HG03066 (cell line): ENCODE measurements around the gene CDCP1.
"Not testable (repeated sequence)": the region's sequence is repeated elsewhere in the genome, so short reads cannot be mapped to it uniquely, and the experiment has no call there.

Experiments
- ATAC-seq: cut with Tn5 transposase; IDR thresholded peaks from one replicate; pipeline ENCODE4 v1.9.1; 2021; ENCODE audit warnings: low read depth; ENCODE audit not compliant: unreplicated experiment

The CDCP1 gene

DNA sequence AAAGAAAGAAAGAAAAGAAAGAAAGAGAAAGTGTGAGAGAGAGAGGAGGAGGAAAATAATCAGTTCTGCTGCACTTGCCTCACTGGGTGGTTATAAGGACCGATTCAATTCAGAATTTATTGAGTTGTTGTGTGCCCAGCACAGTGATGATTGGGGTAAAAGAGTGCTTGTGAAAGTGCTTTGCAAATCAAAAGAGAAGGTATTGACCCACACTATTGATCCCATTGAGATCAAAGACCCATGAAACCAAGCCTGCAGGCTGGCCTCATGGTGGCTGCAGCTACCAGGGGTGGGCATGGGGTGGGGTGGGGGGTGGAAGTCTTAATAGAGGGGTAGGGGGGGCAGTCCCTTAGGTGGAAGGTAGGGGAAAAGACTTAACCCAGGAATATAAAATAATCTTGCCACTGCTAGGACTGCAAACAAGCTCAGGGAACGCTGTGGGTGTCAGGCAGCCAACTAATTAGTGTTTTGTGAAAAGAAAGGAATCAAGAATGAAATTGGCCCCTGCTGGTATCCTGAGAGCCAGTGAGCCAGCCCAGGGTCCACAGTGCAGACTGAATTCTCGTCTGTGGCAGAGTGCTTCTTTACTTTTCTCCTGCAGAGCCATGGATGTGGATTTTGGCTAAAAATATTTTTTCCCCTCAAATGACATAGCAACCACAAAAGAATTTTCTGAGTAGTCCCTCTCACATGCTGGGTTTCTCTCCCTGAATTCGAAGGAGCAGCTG lies 85.8 kb downstream of the CDCP1 start:
- ATAC-seq = no peak

GRCh38 chr3:45059132-45059531 lies 87.0 kb downstream of the CDCP1 start:
- no peak for ATAC-seq

GRCh38 chr3:45057557-45057956 lies 88.6 kb downstream of the CDCP1 start:
- no peak for ATAC-seq

DNA sequence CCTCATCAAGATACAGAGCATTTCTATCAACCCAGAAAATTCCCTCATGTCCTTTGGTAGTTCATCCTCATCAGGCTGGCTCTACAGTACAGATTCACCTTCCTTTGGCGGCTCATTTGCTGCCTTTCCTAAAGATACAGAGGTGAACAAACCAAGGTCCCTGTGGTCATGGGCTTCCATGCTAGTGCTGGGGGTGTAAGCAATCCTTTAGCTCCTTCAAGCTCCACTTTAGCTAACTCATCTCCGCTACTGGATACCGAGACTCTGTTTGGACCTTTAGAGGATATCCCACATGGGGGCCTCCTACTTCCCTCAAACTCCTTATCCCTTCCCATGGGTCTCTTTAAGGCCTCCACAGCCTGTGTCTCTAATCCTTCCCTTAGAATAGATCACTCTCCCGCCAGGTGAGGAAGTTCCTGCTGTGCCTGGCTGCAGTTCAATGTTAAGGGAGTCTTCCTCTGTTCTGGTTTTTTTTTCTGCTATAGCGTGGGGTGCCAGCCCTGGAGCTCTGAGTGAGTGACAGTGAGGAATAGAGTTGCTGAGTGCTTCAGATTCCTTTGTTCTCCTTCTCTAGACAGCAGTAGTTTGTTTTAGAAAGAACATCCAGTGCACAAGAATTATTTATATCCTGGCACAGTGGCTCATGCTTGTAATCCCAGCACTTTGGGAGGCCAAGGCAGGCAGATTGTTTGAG lies 89.4 kb downstream of the CDCP1 start:
- no peak for ATAC-seq

DNA sequence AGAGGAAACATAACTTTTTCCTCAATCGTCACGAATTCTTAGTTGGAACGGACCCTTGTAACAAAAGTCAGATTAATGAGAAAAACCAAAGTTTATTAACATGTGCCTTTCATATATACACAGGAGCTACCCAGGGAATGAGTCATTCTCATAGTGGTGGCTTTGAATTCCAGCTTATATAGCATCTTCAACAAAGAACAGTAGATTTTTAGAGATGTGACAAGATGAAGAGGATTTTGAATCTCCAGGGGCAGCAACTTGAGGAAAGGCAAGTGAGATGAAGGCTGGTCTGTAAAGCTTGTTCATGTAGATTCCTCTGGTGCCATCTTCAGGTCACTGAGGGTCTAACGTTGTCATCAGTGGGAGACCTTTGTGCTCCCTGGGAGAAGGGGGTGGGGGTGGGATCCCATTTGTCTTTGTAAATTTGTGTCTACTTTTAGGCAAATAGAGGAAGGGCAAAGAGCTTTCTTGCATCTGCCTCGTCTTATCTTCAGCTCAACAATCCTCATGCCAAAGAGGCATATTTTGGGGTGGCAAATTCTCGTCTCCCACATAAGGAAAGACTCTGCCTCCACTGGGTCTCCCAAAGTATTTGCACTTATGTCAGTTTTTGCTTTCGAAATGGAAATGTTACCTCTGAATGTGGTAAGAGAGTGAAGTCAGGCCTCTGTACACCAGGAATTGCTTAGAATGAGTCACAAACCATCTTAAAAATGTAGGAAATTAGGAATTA lies 90.6 kb downstream of the CDCP1 start:
- no peak for ATAC-seq

- no peak for ATAC-seq
Measured at GRCh38 chr3:45055032-45055410, 91.2 kb downstream of the CDCP1 start.

DNA sequence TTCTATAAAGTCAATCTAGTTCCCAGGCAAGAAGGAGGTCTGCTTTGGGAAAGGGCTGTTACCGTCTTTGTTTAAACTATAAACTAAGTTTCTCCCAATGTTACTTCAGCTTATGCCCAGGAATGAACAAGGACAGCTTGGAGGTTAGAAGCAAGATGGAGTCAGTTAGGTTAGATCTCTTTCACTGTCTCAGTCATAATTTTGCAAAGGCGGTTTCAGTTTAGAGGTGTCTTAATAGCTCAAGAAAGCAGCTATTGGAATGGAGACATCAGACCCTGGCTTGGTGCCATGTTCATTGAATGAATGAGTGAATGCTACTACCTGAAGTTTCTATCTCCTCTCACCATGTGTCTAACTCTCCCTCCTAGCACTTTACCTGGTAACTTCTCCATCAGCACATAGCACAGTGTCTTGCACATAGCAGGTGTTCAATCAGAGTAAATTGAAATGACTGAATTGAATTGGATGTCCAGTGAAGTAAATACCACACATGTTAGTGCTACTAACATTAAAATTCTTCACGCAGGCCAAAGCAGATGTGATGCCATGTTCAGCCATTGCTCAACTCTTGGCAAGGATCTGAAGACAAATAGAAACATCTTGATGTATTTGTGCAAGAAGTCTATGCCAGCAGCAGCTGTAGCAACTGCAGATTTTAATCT lies 91.9 kb downstream of the CDCP1 start:
- ATAC-seq = no peak

GRCh38 chr3:45053805-45054195 lies 92.4 kb downstream of the CDCP1 start:
- ATAC-seq = not testable (repeated sequence)

GRCh38 chr3:45051685-45052084 lies 94.5 kb downstream of the CDCP1 start:
- no peak for ATAC-seq

GRCh38 chr3:45049807-45050206 lies 96.4 kb downstream of the CDCP1 start:
- ATAC-seq = no peak

- ATAC-seq = no peak
Measured at GRCh38 chr3:45048244-45048643, 97.9 kb downstream of the CDCP1 start.

- no peak for ATAC-seq
Measured at GRCh38 chr3:45043728-45044299, 102.4 kb downstream of the CDCP1 start.

- ATAC-seq = no peak
Measured at GRCh38 chr3:45042162-45042561, 104.0 kb downstream of the CDCP1 start.

DNA sequence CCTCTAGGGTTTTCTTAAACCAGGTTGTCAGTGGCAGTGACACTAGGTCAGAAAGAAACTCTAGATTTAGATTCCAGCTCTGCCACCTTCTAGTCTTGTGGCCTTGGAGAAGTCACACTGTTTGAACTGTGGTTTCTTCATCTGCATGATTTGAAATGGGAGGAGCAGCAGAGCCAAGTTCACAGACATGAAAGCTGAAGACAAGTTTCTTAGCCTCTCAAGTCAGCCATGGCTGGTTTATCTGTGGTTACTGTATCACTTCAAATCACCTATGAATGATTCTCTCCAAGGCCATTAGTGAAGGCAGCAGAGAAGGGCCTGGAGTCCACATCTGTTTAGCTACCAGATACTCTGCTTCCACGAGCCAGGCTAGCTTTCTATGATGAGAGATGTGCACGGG lies 104.5 kb downstream of the CDCP1 start:
- no peak for ATAC-seq

DNA sequence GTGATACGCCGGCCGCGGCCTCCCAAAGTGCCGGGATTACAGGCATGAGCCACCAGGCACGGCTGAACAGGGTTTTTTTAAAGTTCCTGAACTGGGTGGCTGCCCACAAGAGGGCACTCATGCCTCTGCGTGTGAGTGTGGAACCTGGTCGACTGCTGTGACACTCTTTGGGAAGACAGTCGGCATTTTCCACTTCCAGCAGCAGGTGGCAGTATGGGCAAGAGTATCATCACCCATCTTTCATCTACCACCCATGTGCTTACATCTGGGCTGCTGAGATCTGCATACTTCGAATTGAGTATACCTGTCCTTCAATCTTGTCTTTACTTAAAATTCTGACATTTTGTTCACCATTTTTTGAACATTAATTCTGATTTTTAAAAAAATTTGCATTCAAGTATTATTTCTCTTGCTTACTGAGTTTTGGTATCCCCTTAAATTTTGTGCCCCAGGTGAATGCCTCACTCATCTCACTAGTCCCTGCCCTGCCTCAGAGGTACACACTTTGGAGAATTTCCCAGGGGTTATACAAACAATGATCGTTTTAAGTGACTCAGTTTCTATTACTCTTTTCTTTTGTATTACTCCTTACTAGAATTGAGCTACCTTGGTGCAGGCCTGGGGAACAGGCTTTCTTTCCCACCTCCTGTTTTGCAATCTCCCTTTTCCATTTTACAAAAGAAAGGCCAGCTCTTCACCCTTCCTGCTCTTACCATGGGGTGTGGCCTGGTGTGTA lies 108.3 kb downstream of the CDCP1 start:
- ATAC-seq = peak; percentile 60

DNA sequence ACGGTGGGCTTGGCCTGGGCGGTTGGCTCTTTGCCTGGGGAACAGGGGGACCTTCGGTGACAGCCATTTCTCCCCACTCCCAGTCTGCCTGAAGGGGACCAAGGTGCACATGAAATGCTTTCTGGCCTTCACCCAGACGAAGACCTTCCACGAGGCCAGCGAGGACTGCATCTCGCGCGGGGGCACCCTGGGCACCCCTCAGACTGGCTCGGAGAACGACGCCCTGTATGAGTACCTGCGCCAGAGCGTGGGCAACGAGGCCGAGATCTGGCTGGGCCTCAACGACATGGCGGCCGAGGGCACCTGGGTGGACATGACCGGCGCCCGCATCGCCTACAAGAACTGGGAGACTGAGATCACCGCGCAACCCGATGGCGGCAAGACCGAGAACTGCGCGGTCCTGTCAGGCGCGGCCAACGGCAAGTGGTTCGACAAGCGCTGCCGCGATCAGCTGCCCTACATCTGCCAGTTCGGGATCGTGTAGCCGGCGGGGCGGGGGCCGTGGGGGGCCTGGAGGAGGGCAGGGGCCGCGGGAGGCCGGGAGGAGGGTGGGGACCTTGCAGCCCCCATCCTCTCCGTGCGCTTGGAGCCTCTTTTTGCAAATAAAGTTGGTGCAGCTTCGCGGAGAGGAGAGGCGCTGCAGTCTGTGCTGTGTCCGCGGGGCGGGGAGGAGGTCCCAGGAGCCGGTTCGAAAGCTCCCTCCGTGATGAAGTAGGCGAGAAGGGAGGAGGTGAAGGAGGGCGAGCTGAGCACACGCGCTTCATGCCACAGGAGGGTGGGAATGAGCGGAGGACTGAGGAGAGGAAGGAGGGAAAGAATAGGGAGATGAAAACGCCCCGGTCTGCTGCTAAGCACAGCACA lies 110.5 kb downstream of the CDCP1 start:
- ATAC-seq = no peak

GRCh38 chr3:45034612-45035252 lies 111.4 kb downstream of the CDCP1 start:
- ATAC-seq = no peak

- ATAC-seq = no peak
Measured at GRCh38 chr3:45033791-45034190, 112.4 kb downstream of the CDCP1 start.
